KMS-11 (cell line): ENCODE results near the gene USP9Y.

Experiments used
- H2AFZ ChIP-seq: fragments of 200-600 bp; sonication (generic); 2 replicates; pipeline ENCODE4 v1.6.1; 2016; ENCODE audit warnings: antibody characterized with exemption, mixed run types, low read depth
- H3K27ac ChIP-seq: fragments of 200-600 bp; sonication (generic); 2 replicates; pipeline ENCODE4 v1.6.1; 2016; ENCODE audit warnings: mild to moderate bottlenecking, mixed run types
- H3K27me3 ChIP-seq: fragments of 200-600 bp; sonication (generic); 2 replicates; pipeline ENCODE4 v1.6.1; 2017; ENCODE audit warnings: mild to moderate bottlenecking, low read depth, mixed run types, moderate library complexity; ENCODE audit not compliant: insufficient read depth
- H3K36me3 ChIP-seq: fragments of 200-600 bp; sonication (generic); 2 replicates; pipeline ENCODE4 v1.6.1; 2017; ENCODE audit warnings: mild to moderate bottlenecking, mixed run types; ENCODE audit not compliant: insufficient read depth
- H3K4me1 ChIP-seq: fragments of 200-600 bp; sonication (generic); 2 replicates; pipeline ENCODE4 v1.6.1; 2016; ENCODE audit warnings: mild to moderate bottlenecking, low read depth, mixed run types; ENCODE audit not compliant: poor library complexity, severe bottlenecking
- H3K4me2 ChIP-seq: fragments of 200-600 bp; sonication (generic); 2 replicates; pipeline ENCODE4 v1.7.0; 2016; ENCODE audit warnings: mild to moderate bottlenecking, mixed run types
- H3K4me3 ChIP-seq: fragments of 200-600 bp; sonication (generic); IDR thresholded peaks from 2 replicates; pipeline ENCODE4 v1.6.1; 2017; ENCODE audit warnings: low read depth, low read length, mixed read lengths; ENCODE audit not compliant: insufficient read depth
- H3K79me2 ChIP-seq: fragments of 200-600 bp; sonication (generic); 2 replicates; pipeline ENCODE4 v1.6.1; 2016; ENCODE audit warnings: low read depth, mixed run types; ENCODE audit not compliant: insufficient read depth
- H3K9ac ChIP-seq: fragments of 200-600 bp; sonication (generic); 2 replicates; pipeline ENCODE4 v1.6.1; 2016; ENCODE audit warnings: mild to moderate bottlenecking, mixed run types
- H4K20me1 ChIP-seq: fragments of 200-600 bp; sonication (generic); 2 replicates; pipeline ENCODE4 v1.6.1; 2016; ENCODE audit warnings: mild to moderate bottlenecking, mixed run types; ENCODE audit not compliant: insufficient read depth
- CTCF ChIP-seq: fragments of 200-600 bp; sonication (generic); conservative IDR thresholded peaks from 2 replicates; pipeline ENCODE4 v1.6.1; 2017; ENCODE audit warnings: low read depth, mild to moderate bottlenecking, antibody characterized with exemption, low read length, moderate library complexity, mixed read lengths

Gene USP9Y

GRCh38 chrY:12729746-12730145 is 28.7 kb downstream of the USP9Y start:
- Histone ChIP-seq H3K4me2 (no peak overlapping the region), H3K9ac (no peak overlapping the region), H3K36me3 (no peaks in the 10 kb centered on the region), H3K79me2 (no peaks in the 10 kb centered on the region), H3K27ac (no peak overlapping the region), H3K27me3 (no peaks in the 10 kb centered on the region), H3K4me1 (no peaks in the 10 kb centered on the region), H4K20me1 (no peaks in the 10 kb centered on the region), H3K4me3 (no peak overlapping the region), H2AFZ (no peak overlapping the region)
- no peak for TF ChIP-seq CTCF

GRCh38 chrY:12733625-12734024 is 32.6 kb downstream of the USP9Y start:
- no peaks in the 10 kb centered on the region for H3K27me3 ChIP-seq
- no peaks in the 10 kb centered on the region for H4K20me1 ChIP-seq
- H3K4me3 ChIP-seq: no peak overlapping the region
- no peak overlapping the region for H3K27ac ChIP-seq
- H3K4me2 ChIP-seq: no peak overlapping the region
- no peaks in the 10 kb centered on the region for H3K36me3 ChIP-seq
- no peaks in the 10 kb centered on the region for H3K79me2 ChIP-seq
- no peaks in the 10 kb centered on the region for H3K4me1 ChIP-seq
- no peak for TF ChIP-seq CTCF
- no peak overlapping the region for H2AFZ ChIP-seq
- no peak overlapping the region for H3K9ac ChIP-seq

GRCh38 chrY:12734051-12734450 is 33.0 kb downstream of the USP9Y start:
- H3K27ac ChIP-seq: no peak overlapping the region
- H3K36me3 ChIP-seq: no peaks in the 10 kb centered on the region
- no peak for TF ChIP-seq CTCF
- no peaks in the 10 kb centered on the region for H3K4me1 ChIP-seq
- no peak overlapping the region for H3K9ac ChIP-seq
- no peaks in the 10 kb centered on the region for H3K79me2 ChIP-seq
- H2AFZ ChIP-seq: no peak overlapping the region
- H3K27me3 ChIP-seq: no peaks in the 10 kb centered on the region
- H3K4me3 ChIP-seq: no peak overlapping the region
- H4K20me1 ChIP-seq: no peaks in the 10 kb centered on the region
- no peak overlapping the region for H3K4me2 ChIP-seq

- Histone ChIP-seq H4K20me1 (no peaks in the 10 kb centered on the region), H3K27ac (no peak overlapping the region), H3K9ac (no peak overlapping the region), H3K4me1 (no peaks in the 10 kb centered on the region), H2AFZ (no peak overlapping the region), H3K79me2 (no peaks in the 10 kb centered on the region), H3K27me3 (no peaks in the 10 kb centered on the region), H3K4me2 (no peak overlapping the region), H3K4me3 (no peak overlapping the region), H3K36me3 (no peaks in the 10 kb centered on the region)
- no peak for TF ChIP-seq CTCF
Measured at GRCh38 chrY:12741414-12741813, 40.4 kb downstream of the USP9Y start.

GRCh38 chrY:12742725-12743124 is 41.7 kb downstream of the USP9Y start:
- no peaks in the 10 kb centered on the region for H4K20me1 ChIP-seq
- H3K79me2 ChIP-seq: no peaks in the 10 kb centered on the region
- H3K4me1 ChIP-seq: no peaks in the 10 kb centered on the region
- no peaks in the 10 kb centered on the region for H3K27me3 ChIP-seq
- H3K4me3 ChIP-seq: no peak overlapping the region
- no peak for TF ChIP-seq CTCF
- no peak overlapping the region for H3K4me2 ChIP-seq
- no peak overlapping the region for H3K9ac ChIP-seq
- no peaks in the 10 kb centered on the region for H3K36me3 ChIP-seq
- no peak overlapping the region for H3K27ac ChIP-seq
- no peak overlapping the region for H2AFZ ChIP-seq
